GM19452 (cell line): Measurements from ENCODE around the gene PRDM10.
A peak's percentile ranks its signal among the peaks of the same experiment; 100 is the strongest.
"Not testable (repeated sequence)": the region's sequence is repeated elsewhere in the genome, so short reads cannot be mapped to it uniquely, and the experiment has no call there.

Source experiments
- ATAC-seq: cut with Tn5 transposase; IDR thresholded peaks from one replicate; pipeline ENCODE4 v1.9.1; 2021; ENCODE audit not compliant: unreplicated experiment

Gene PRDM10

GRCh38 chr11:130002352-130002845, at the start of gene PRDM10:
TSS of gene PRDM10 (minus strand) at chr11:130002835. CDS start at chr11:129960964, 41,871 bp downstream.
- ATAC-seq = peak; percentile 38

- ATAC-seq = no peak
These were observed 48.4 kb upstream of the PRDM10 start for GRCh38 chr11:130051082-130051481.

GRCh38 chr11:130050257-130050656, 47.6 kb upstream of the PRDM10 start:
- ATAC-seq = no peak

GRCh38 chr11:130049328-130049771, 46.7 kb upstream of the PRDM10 start:
- ATAC-seq = no peak

- ATAC-seq = no peak
These were observed 44.5 kb upstream of the PRDM10 start for GRCh38 chr11:130047141-130047540.

- no peak for ATAC-seq
These were observed 40.9 kb upstream of the PRDM10 start for GRCh38 chr11:130043575-130043974.

- ATAC-seq = no peak
These were observed 39.5 kb upstream of the PRDM10 start for GRCh38 chr11:130042093-130042591.

- no peak for ATAC-seq
These were observed 37.8 kb upstream of the PRDM10 start for GRCh38 chr11:130040281-130040940.

- ATAC-seq = no peak
These were observed 35.4 kb upstream of the PRDM10 start for GRCh38 chr11:130037881-130038585.

- no peak for ATAC-seq
These were observed 34.4 kb upstream of the PRDM10 start for GRCh38 chr11:130037058-130037457.

GRCh38 chr11:130034236-130034635, 31.6 kb upstream of the PRDM10 start:
- no peak for ATAC-seq

GRCh38 chr11:130032931-130033330, 30.3 kb upstream of the PRDM10 start:
- no peak for ATAC-seq

GRCh38 chr11:130031945-130032344, 29.3 kb upstream of the PRDM10 start:
- ATAC-seq = no peak

GRCh38 chr11:130031056-130031455, 28.4 kb upstream of the PRDM10 start:
- no peak for ATAC-seq

- ATAC-seq = peak; percentile 82
These were observed 26.5 kb upstream of the PRDM10 start for GRCh38 chr11:130029137-130029536.

GRCh38 chr11:130025371-130025770, 22.7 kb upstream of the PRDM10 start:
- no peak for ATAC-seq

GRCh38 chr11:130024361-130024760, 21.7 kb upstream of the PRDM10 start:
- no peak for ATAC-seq

GRCh38 chr11:130023204-130023603, 20.6 kb upstream of the PRDM10 start:
- peak; percentile 97 for ATAC-seq

- ATAC-seq = peak; percentile 27
These were observed 20.2 kb upstream of the PRDM10 start for GRCh38 chr11:130022799-130023198.

- not testable (repeated sequence) for ATAC-seq
These were observed 19.0 kb upstream of the PRDM10 start for GRCh38 chr11:130021606-130022005.

GRCh38 chr11:130020323-130020722, 17.7 kb upstream of the PRDM10 start:
- ATAC-seq = no peak

- not testable (repeated sequence) for ATAC-seq
These were observed 13.2 kb upstream of the PRDM10 start for GRCh38 chr11:130015846-130016245.
